Right atrium auricular region (tissue), 2 donors: ENCODE data around the gene CCDC141. TPM values are rescaled to one million over a fixed set of nuclear protein-coding genes. Genes with fewer than 3 reads are reported as not detected.

Experiments
- DNase-seq: peaks from one replicate; pipeline ENCODE4 v3.0.0-alpha.2; 2019; ENCODE audit warnings: low spot score
- H3K27ac ChIP-seq, 2 donors: fragments of 200-600 bp; sonication (generic); 1 replicate in 1 of 2; 2 replicates in 1 of 2; pipeline ENCODE4 v1.5.1; 2016 to 2019
- H3K27me3 ChIP-seq, 2 donors: fragments of 200-600 bp; sonication (generic); one replicate each; pipeline versions ENCODE4 v1.5.1 to v1.6.0; 2017 to 2019
- H3K36me3 ChIP-seq: fragments of 200-600 bp; sonication (generic); one replicate; pipeline ENCODE4 v1.5.1; 2016
- H3K4me1 ChIP-seq, 2 donors: fragments of 200-600 bp; sonication (generic); one replicate each; pipeline versions ENCODE4 v1.5.1 to v1.6.0; 2017 to 2019
- H3K4me3 ChIP-seq, 2 donors: fragments of 200-600 bp; sonication (generic); 1 replicate in 1 of 2; 2 replicates in 1 of 2; pipeline ENCODE4 v1.5.1; 2017 to 2019; ENCODE audit warnings: mild to moderate bottlenecking in 1 of 2, moderate library complexity in 1 of 2
- H3K9me3 ChIP-seq, 2 donors: fragments of 200-600 bp; sonication (generic); one replicate each; pipeline ENCODE4 v1.5.1; 2019
- CTCF ChIP-seq, 2 donors: fragments of 200-600 bp; sonication (generic); IDR thresholded peaks; one replicate each; pipeline ENCODE4 v1.5.1; 2019; ENCODE audit warnings: antibody characterized with exemption in 2 of 2
- total RNA-seq, 2 donors: library from RNA; depleted of rRNA; stranded (reverse); fragments of >200 nt; gene quantifications; one replicate each; pipeline ENCODE4 v1.1.0, GENCODE V29; 2016

CCDC141 gene
- total RNA-seq, 2 donors from 2014 or later, result 28.9 to 146 TPM

DNA sequence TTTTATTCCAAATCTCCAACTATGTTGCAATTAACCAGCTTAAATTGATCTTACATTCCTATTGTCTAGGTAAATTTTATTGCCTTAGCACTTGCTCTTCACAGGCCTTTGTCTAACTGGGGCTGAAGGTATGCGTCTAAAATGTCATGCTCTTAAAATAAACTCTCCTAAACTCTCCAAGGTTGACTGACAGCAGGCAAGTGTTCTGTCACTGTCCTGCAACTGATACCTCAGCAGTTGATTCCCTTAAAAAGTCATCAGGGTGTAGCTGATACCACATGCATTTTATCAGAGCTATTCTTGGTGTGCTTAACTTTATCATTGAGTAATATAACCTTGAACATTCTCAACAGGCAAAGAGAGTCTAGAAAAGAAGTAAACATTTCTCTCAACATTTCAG is 243.4 kb downstream of the CCDC141 start:
- no peak for TF ChIP-seq CTCF (IDR thresholded peaks at IDR 0.05)
- peak overlapping the region; percentile 85 to 92 for H3K27ac ChIP-seq
- H3K36me3 ChIP-seq, result peaks cover 45% of the 10 kb centered on the region
- H3K4me1 ChIP-seq, result peaks cover 0 to 4% of the 10 kb centered on the region in 2 donors
- H3K4me3 ChIP-seq, result peak overlapping the region; percentile 50 to 56
- H3K9me3 ChIP-seq, result no peaks in the 10 kb centered on the region
- DNase-seq, result no peak
- H3K27me3 ChIP-seq, result no peaks in the 10 kb centered on the region

DNA sequence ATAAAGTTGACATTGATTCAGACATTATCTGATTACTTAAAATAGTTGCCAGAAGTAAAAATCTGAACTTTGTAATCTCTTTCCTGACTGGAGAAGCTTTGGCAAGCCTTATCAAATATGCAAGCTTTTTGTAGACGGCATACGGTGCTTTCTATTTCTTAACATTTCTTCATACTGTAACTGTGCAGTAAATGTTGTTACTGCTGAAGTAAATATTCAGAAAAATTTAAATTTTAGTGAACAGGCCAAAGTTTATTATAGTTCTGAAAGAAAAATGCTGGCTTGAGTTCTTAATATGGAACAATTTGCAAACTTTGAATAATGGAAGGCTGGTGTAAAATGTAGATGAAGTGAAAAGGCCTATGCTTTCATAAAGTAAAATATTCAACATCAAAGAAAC is 244.5 kb downstream of the CCDC141 start:
- Histone ChIP-seq H3K27ac (peak overlapping the region; percentile 85 to 92), H3K27me3 (no peaks in the 10 kb centered on the region), H3K4me3 (peak overlapping the region; percentile 46 to 56), H3K36me3 (peaks cover 56% of the 10 kb centered on the region), H3K4me1 (no peaks in the 10 kb centered on the region), H3K9me3 (no peaks in the 10 kb centered on the region)
- DNase-seq, result no peak
- no peak for TF ChIP-seq CTCF (IDR thresholded peaks at IDR 0.05)

DNA sequence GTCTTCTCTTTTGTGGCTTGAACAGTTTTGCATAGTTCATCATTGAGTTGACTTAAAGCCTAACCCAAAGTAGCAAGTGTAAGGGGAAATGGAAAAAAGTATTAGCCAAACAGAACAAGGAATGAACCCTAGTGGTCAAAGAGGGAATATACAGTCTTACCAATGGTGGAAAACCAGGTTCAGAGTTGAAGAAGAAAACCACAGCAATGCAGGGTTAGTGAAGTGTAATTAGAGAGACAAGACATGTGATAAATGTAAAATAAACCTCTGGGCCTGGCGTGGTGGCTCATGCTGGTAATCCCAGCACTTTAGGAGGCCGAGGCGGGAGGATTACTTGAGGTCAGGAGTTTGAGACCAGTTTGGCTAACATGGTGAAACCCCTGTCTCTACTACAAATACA is 245.1 kb downstream of the CCDC141 start:
- peak; percentile 29 to 62 for TF ChIP-seq CTCF (IDR thresholded peaks at IDR 0.05)
- H3K4me1 ChIP-seq, result peaks cover 0 to 4% of the 10 kb centered on the region in 2 donors
- H3K27ac ChIP-seq, result peak overlapping the region; percentile 85 to 92
- H3K36me3 ChIP-seq, result peaks cover 62% of the 10 kb centered on the region
- DNase-seq, result no peak
- H3K9me3 ChIP-seq, result no peaks in the 10 kb centered on the region
- H3K4me3 ChIP-seq, result peak overlapping the region; percentile 46 to 56
- H3K27me3 ChIP-seq, result no peaks in the 10 kb centered on the region

DNA sequence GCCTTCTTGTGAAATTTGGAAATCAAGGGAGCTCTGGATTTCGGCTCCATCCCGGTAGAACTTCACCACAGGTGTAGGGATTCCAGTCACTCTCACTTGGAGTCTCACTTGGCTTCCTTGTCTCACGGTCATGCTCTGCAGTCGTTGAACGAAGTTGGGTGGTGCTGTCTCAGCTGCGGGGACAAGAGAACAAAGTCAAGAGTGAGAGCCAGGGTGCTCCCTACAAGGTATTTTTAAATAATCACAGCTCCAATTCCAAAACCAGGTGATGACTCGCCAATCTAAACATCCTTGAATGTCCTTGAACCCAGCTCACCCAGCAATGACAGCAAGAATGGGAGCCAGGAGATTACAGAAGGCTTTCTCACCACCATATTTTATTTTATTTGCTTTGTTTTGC is 249.4 kb downstream of the CCDC141 start:
- no peaks in the 10 kb centered on the region for H3K9me3 ChIP-seq
- TF ChIP-seq CTCF (IDR thresholded peaks at IDR 0.05), result no peak
- peaks cover 99% of the 10 kb centered on the region for H3K36me3 ChIP-seq
- H3K4me3 ChIP-seq, result peak overlapping the region; percentile 2 to 56
- peaks cover 0 to 4% of the 10 kb centered on the region in 2 donors for H3K4me1 ChIP-seq
- H3K27me3 ChIP-seq, result no peaks in the 10 kb centered on the region
- peak overlapping the region; percentile 85 to 92 for H3K27ac ChIP-seq
- DNase-seq, result no peak

GRCh38 chr2:178799305-178799704 is 250.6 kb downstream of the CCDC141 start:
- TF ChIP-seq CTCF (IDR thresholded peaks at IDR 0.05), result no peak
- peak overlapping the region in 1 of 2 donors; percentile 0 for H3K4me3 ChIP-seq
- H3K27me3 ChIP-seq, result no peaks in the 10 kb centered on the region
- DNase-seq, result no peak
- H3K27ac ChIP-seq, result peak overlapping the region; percentile 85 to 92
- H3K9me3 ChIP-seq, result no peaks in the 10 kb centered on the region
- peaks cover 0 to 10% of the 10 kb centered on the region in 2 donors for H3K4me1 ChIP-seq
- peaks cover 99% of the 10 kb centered on the region for H3K36me3 ChIP-seq

DNA sequence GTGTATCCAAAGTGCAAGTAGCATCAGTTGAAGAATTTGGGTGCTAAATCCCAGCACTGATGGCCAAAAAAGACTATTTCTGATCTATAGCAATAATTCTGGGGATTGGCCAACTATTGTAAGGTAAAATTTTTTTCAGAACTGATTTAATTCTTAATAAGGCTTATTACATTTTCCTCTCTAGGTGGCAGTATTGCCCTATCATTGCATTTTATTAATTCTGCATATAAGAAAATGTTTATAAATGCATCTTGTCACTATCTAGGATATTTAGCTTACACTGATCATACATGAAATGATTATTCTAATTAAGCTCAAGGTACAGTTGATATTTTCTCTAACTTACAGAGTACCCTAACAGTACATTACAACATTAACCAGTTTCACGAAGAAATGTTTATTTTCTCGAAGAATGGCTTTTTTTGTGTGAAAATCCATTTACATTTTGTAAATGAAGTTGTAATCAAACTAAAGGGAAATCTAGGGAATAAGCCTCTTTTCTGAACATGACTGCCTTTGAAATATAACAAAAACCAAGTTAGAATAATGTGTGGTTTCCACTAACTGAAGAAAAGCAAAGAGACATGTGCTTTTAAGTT is 253.8 kb downstream of the CCDC141 start:
- TF ChIP-seq CTCF (IDR thresholded peaks at IDR 0.05), result peak; percentile 33 to 74
- Histone ChIP-seq H3K27ac (no peak overlapping the region), H3K27me3 (no peaks in the 10 kb centered on the region), H3K9me3 (no peaks in the 10 kb centered on the region), H3K4me3 (no peak overlapping the region), H3K36me3 (peaks cover 99% of the 10 kb centered on the region), H3K4me1 (peaks cover 0 to 21% of the 10 kb centered on the region in 2 donors)
- no peak for DNase-seq
